Right renal pelvis (tissue), 4 donors: ENCODE results near the gene NBAS. TPM values are rescaled to one million over a fixed set of nuclear protein-coding genes. Genes with fewer than 3 reads are reported as not detected.
"Not testable (repeated sequence)": the region's sequence is repeated elsewhere in the genome, so short reads cannot be mapped to it uniquely, and the experiment has no call there.

Experiments used
- DNase-seq, 4 donors: peaks; one replicate each; pipeline ENCODE4 v3.0.0-alpha.2; 2013; ENCODE audit warnings: low read depth in 4 of 4, low spot score in 3 of 4, missing footprints in 1 of 4
- polyA plus RNA-seq, 4 donors: library from polyadenylated mRNA; unstranded; fragments of 120-200 nt; gene quantifications; one replicate each; pipeline ENCODE4 v1.2.1, GENCODE V29; 2013; ENCODE audit not compliant: insufficient read length in 4 of 4

NBAS gene
- polyA plus RNA-seq, 4 donors = 49.6 to 58.1 (median 56.3) TPM

GRCh38 chr2:15279201-15279876 lies 281.8 kb downstream of the NBAS start:
- no peak for DNase-seq

GRCh38 chr2:15278296-15278695 lies 282.8 kb downstream of the NBAS start:
- DNase-seq = no peak

GRCh38 chr2:15275346-15275745 lies 285.8 kb downstream of the NBAS start:
- no peak for DNase-seq

GRCh38 chr2:15273452-15273851 lies 287.7 kb downstream of the NBAS start:
- DNase-seq = no peak

GRCh38 chr2:15272942-15273341 lies 288.2 kb downstream of the NBAS start:
- no peak for DNase-seq

GRCh38 chr2:15271941-15272542 lies 289.1 kb downstream of the NBAS start:
- no peak for DNase-seq

- DNase-seq = peak in 1 of 4 donors; percentile 10
These were observed 289.9 kb downstream of the NBAS start for GRCh38 chr2:15271276-15271675.

GRCh38 chr2:15269043-15269442 lies 292.1 kb downstream of the NBAS start:
- DNase-seq = no peak

GRCh38 chr2:15265889-15266288 lies 295.2 kb downstream of the NBAS start:
- DNase-seq = no peak

- DNase-seq = no peak
These were observed 297.0 kb downstream of the NBAS start for GRCh38 chr2:15263976-15264685.

- DNase-seq = no peak
These were observed 298.3 kb downstream of the NBAS start for GRCh38 chr2:15262792-15263191.

- no peak for DNase-seq
These were observed 300.3 kb downstream of the NBAS start for GRCh38 chr2:15260835-15261234.

GRCh38 chr2:15260196-15260595 lies 300.9 kb downstream of the NBAS start:
- no peak for DNase-seq

- no peak for DNase-seq
These were observed 301.8 kb downstream of the NBAS start for GRCh38 chr2:15259356-15259756.

GRCh38 chr2:15258385-15258784 lies 302.7 kb downstream of the NBAS start:
- not testable (repeated sequence) for DNase-seq

- DNase-seq = no peak
These were observed 307.3 kb downstream of the NBAS start for GRCh38 chr2:15253835-15254286.

GRCh38 chr2:15253247-15253646 lies 307.9 kb downstream of the NBAS start:
- no peak for DNase-seq

GRCh38 chr2:15251753-15252152 lies 309.4 kb downstream of the NBAS start:
- DNase-seq = no peak

- not testable (repeated sequence) for DNase-seq
These were observed 310.2 kb downstream of the NBAS start for GRCh38 chr2:15250946-15251345.

- DNase-seq = no peak
These were observed 314.3 kb downstream of the NBAS start for GRCh38 chr2:15246870-15247269.

GRCh38 chr2:15243762-15244161 lies 317.4 kb downstream of the NBAS start:
- DNase-seq = peak in 2 of 4 donors; percentile 28 to 40
